Natural killer cell (primary cell): ENCODE data around the gene ANGPT4. TPM values are rescaled to one million over a fixed set of nuclear protein-coding genes. Genes with fewer than 3 reads are reported as not detected.
A peak's percentile ranks its signal among the peaks of the same experiment; 100 is the strongest.

Experiments
- ATAC-seq, 3 donors: fragments of 150-1000 bp in 2 of 3; fragments of 200-7000 bp in 1 of 3; cut with Tn5 transposase; 1 replicate in 1 of 3; 2 replicates in 2 of 3; pipeline ENCODE4 v1.10.0; 2021; ENCODE audit warnings: mild to moderate bottlenecking in 2 of 3, moderate library complexity in 2 of 3
- DNase-seq, 2 donors: peaks; one replicate each; pipeline versions ENCODE4 v3.0.0 to v3.0.0-alpha.2; 2013 to 2021; ENCODE audit warnings: mixed read lengths in 1 of 2
- H3K27ac ChIP-seq: one replicate; pipeline ENCODE4 v1.5.1; 2013; ENCODE audit warnings: mild to moderate bottlenecking, low read length
- H3K27me3 ChIP-seq: one replicate; pipeline ENCODE4 v1.6.1; 2013; ENCODE audit warnings: low read length; ENCODE audit not compliant: control insufficient read depth, insufficient read depth
- H3K36me3 ChIP-seq: one replicate; pipeline ENCODE4 v1.6.1; 2013; ENCODE audit warnings: low read length; ENCODE audit not compliant: control insufficient read depth, insufficient read depth
- H3K4me1 ChIP-seq: one replicate; pipeline ENCODE4 v1.6.1; 2013; ENCODE audit warnings: low read length; ENCODE audit not compliant: control insufficient read depth, insufficient read depth
- H3K4me3 ChIP-seq: one replicate; pipeline ENCODE4 v1.5.1; 2013; ENCODE audit warnings: low read length
- H3K9me3 ChIP-seq: one replicate; pipeline ENCODE4 v1.6.1; 2013; ENCODE audit warnings: low read length; ENCODE audit not compliant: control insufficient read depth, insufficient read depth
- H3K27ac Mint-ChIP-seq, 2 donors: one replicate each; pipeline ENCODE4 v1.8.0; 2022; ENCODE audit warnings: mild to moderate bottlenecking in 2 of 2, mixed read lengths in 2 of 2, moderate library complexity in 1 of 2
- H3K27me3 Mint-ChIP-seq, 2 donors: one replicate each; pipeline ENCODE4 v1.8.0; 2022; ENCODE audit warnings: low read depth in 2 of 2, mixed read lengths in 2 of 2
- H3K36me3 Mint-ChIP-seq: one replicate; pipeline ENCODE4 v1.8.0; 2022; ENCODE audit warnings: mixed read lengths
- H3K4me1 Mint-ChIP-seq, 2 donors: one replicate each; pipeline ENCODE4 v1.8.0; 2022; ENCODE audit warnings: mixed read lengths in 2 of 2
- H3K4me3 Mint-ChIP-seq: one replicate; pipeline ENCODE4 v1.8.0; 2022; ENCODE audit warnings: mild to moderate bottlenecking, moderate library complexity, mixed read lengths
- H3K9me3 Mint-ChIP-seq, 2 donors: one replicate each; pipeline ENCODE4 v1.8.0; 2022; ENCODE audit warnings: mixed read lengths in 2 of 2
- WGBS: methylation state at CpG from one replicate; pipeline ENCODE4 v1.1.7; 2013; ENCODE audit warnings: missing lambda C conversion rate; ENCODE audit not compliant: insufficient coverage; 5-methylcytosine and 5-hydroxymethylcytosine counted together
- intact Hi-C: fragments of 100-400 bp; cut with micrococcal nuclease; formaldehyde crosslinking; loops from one replicate; pipeline ENCODE4 v1.14.2; 2022
- total RNA-seq, 4 donors: library from RNA; stranded (reverse); fragments of 120-200 nt in 1 of 4; gene quantifications; one replicate each; pipeline versions ENCODE4 v1.2.3 to v1.2.4, GENCODE V29; 2013 to 2022
- TF ChIP-seq, protein P1 (sequence below): fragments of 200-600 bp; IDR thresholded peaks from one replicate; pipeline ENCODE4 v1.8.0; 2022; ENCODE audit warnings: antibody characterized with exemption

The ANGPT4 gene
- total RNA-seq, 3 donors from 2014 or later (not counting 1 experiment from before 2014, with no cell fraction given), result not detected

DNA sequence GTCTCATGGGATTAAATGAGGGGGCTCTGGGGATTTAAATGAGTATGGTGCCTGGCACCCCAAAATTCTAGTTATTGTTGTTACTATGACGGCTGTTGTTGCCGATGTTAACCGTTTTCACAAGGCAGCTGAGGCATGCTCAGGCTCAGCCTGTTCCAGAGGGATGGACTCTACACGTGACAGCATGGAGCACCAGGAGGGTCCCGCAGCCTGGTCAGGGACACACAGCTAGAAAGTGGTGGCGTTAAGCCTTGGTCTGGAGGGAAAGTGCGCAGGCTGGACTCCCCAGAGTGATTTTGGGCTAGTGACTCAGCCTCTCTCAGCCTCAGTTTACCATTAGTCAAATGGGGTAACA is 75.7 kb downstream of the ANGPT4 start:
- Mint-ChIP-seq H3K27ac (no peak overlapping the region), H3K9me3 (no peaks in the 10 kb centered on the region)
- intact Hi-C loops, result no loop called here

DNA sequence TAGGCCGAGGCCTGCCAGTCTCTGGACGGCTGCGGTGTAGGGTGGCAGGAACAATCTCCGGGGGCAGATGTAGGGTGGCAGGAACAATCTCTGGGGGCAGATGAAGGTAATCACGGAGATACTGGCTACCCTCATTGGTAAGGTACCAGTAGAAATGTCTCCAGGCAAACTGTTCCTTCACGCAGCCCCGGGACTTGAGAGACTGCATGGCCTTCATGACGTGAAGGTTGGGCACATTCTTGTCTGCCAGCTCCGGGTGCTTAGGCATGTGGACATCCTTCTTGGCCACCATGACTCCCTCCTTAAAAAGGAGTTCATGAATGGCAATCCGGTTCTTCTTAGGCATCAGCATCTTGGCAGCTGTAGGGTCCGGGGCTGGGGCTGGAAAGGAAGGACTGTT is 76.5 kb downstream of the ANGPT4 start:
- H3K27me3 ChIP-seq, result no peaks in the 10 kb centered on the region
- no peaks in the 10 kb centered on the region for H3K27me3 Mint-ChIP-seq
- no peak overlapping the region for H3K4me3 ChIP-seq
- TF ChIP-seq, protein P1, sequence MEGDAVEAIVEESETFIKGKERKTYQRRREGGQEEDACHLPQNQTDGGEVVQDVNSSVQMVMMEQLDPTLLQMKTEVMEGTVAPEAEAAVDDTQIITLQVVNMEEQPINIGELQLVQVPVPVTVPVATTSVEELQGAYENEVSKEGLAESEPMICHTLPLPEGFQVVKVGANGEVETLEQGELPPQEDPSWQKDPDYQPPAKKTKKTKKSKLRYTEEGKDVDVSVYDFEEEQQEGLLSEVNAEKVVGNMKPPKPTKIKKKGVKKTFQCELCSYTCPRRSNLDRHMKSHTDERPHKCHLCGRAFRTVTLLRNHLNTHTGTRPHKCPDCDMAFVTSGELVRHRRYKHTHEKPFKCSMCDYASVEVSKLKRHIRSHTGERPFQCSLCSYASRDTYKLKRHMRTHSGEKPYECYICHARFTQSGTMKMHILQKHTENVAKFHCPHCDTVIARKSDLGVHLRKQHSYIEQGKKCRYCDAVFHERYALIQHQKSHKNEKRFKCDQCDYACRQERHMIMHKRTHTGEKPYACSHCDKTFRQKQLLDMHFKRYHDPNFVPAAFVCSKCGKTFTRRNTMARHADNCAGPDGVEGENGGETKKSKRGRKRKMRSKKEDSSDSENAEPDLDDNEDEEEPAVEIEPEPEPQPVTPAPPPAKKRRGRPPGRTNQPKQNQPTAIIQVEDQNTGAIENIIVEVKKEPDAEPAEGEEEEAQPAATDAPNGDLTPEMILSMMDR, result no peak
- H3K36me3 ChIP-seq, result no peaks in the 10 kb centered on the region
- WGBS, result 95% methylated on average over 11 of the region's 11 CpGs
- H3K9me3 ChIP-seq, result no peaks in the 10 kb centered on the region
- H3K4me1 Mint-ChIP-seq, result peaks cover 41% of the 10 kb centered on the region in 2 donors
- no peaks in the 10 kb centered on the region for H3K36me3 Mint-ChIP-seq
- H3K4me1 ChIP-seq, result peaks cover 41% of the 10 kb centered on the region
- no peaks in the 10 kb centered on the region for H3K9me3 Mint-ChIP-seq
- no peak for DNase-seq
- ATAC-seq, result no peak
- H3K27ac ChIP-seq, result no peak overlapping the region
- H3K4me3 Mint-ChIP-seq, result no peak overlapping the region
- intact Hi-C loops, result no loop called here
- peak overlapping the region in 1 of 2 donors; percentile 49 for H3K27ac Mint-ChIP-seq

More for the DNA sequence above, 75.7 kb downstream of the ANGPT4 start:
- no peak overlapping the region for H3K4me3 ChIP-seq
- TF ChIP-seq, protein P1, result no peak
- 98% methylated on average over 7 of the region's 7 CpGs for WGBS
- ATAC-seq (no peak), DNase-seq (no peak)
- H3K27me3 Mint-ChIP-seq, result no peaks in the 10 kb centered on the region
- H3K36me3 Mint-ChIP-seq, result no peaks in the 10 kb centered on the region
- no peak overlapping the region for H3K27ac ChIP-seq
- H3K4me1 Mint-ChIP-seq, result peaks cover 34 to 39% of the 10 kb centered on the region in 2 donors
- no peaks in the 10 kb centered on the region for H3K27me3 ChIP-seq
- peak overlapping the region; percentile 53 for H3K4me3 Mint-ChIP-seq
- H3K9me3 ChIP-seq, result no peaks in the 10 kb centered on the region
- peaks cover 40% of the 10 kb centered on the region for H3K4me1 ChIP-seq
- H3K36me3 ChIP-seq, result no peaks in the 10 kb centered on the region

DNA sequence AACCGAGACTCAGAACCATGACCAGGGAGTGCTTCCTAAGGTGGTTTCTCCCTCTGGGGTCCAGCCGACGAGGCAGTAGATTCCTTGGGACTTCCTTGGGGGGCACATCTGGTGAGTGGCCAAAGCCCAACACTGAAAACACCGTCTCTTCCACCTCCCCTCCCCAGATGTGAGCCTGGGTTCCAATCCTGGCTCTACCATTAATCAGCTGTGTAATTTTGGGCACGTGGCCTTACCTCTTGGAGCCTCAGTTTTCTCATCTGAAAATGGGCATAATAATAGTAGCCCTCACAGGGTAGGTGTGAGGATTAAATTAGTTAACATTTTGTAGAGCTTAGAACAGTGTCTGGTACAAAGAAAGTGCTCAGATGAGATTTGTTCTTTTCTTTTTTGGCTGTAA is 77.1 kb downstream of the ANGPT4 start:
- Mint-ChIP-seq H3K36me3 (no peaks in the 10 kb centered on the region), H3K27me3 (no peaks in the 10 kb centered on the region), H3K9me3 (no peaks in the 10 kb centered on the region), H3K4me3 (no peak overlapping the region), H3K27ac (peak overlapping the region in 1 of 2 donors; percentile 49), H3K4me1 (peaks cover 42% of the 10 kb centered on the region in 2 donors)
- ATAC-seq, result no peak
- H3K27ac ChIP-seq, result no peak overlapping the region
- no peaks in the 10 kb centered on the region for H3K27me3 ChIP-seq
- intact Hi-C loops, result no loop called here
- H3K4me1 ChIP-seq, result peaks cover 41% of the 10 kb centered on the region
- no peaks in the 10 kb centered on the region for H3K36me3 ChIP-seq
- TF ChIP-seq, protein P1, result no peak
- 98% methylated on average over 5 of the region's 5 CpGs for WGBS
- no peak overlapping the region for H3K4me3 ChIP-seq
- no peaks in the 10 kb centered on the region for H3K9me3 ChIP-seq
- DNase-seq, result no peak

DNA sequence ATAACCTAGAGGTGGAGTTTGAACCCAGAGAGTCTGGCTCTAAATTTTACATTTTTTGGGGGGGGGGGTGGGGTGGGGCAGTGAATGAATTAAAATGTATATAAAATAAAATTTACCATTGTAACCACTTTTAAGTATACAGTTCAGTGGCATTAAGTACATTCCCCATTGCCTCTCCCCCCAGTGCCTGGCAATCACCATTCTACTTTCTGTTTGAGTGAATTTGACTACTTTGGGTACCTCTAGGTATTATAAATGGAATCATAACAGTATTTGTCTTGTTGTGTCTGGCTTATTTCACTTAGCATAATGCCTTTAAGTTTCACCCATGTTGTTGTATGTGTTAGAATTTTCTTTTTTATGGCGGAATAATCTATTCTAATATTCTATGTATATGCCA is 79.9 kb downstream of the ANGPT4 start:
- WGBS, result no CpG with 5 or more reads among the region's 1 CpG
- Histone ChIP-seq H3K4me3 (no peak overlapping the region), H3K27me3 (no peaks in the 10 kb centered on the region), H3K36me3 (no peaks in the 10 kb centered on the region), H3K27ac (no peak overlapping the region), H3K4me1 (peaks cover 31% of the 10 kb centered on the region), H3K9me3 (no peaks in the 10 kb centered on the region)
- Mint-ChIP-seq H3K27me3 (no peaks in the 10 kb centered on the region), H3K9me3 (no peaks in the 10 kb centered on the region), H3K27ac (peak overlapping the region; percentile 84 to 94), H3K4me3 (peak overlapping the region; percentile 60), H3K4me1 (peaks cover 48 to 50% of the 10 kb centered on the region in 2 donors), H3K36me3 (no peaks in the 10 kb centered on the region)
- intact Hi-C loops, result no loop called here
- TF ChIP-seq, protein P1, result no peak
- DNase-seq (no peak), ATAC-seq (no peak)
